ENCODE measurements around the gene SLC2A6.

The SLC2A6 gene

GRCh38 chr9:133428617-133429101 is 50.2 kb downstream of the SLC2A6 start:
- no peak for FAIRE-seq
- TF ChIP-seq POLR2A (IDR thresholded peaks at IDR 0.05; ENCODE audit: low read depth, low read length) = no peak
- DNase-seq (ENCODE audit: insufficient read length, low spot score) = no peak

- FAIRE-seq = no peak
Measured at GRCh38 chr9:133427658-133428348, 51.1 kb downstream of the SLC2A6 start.

GRCh38 chr9:133426011-133426410 is 52.9 kb downstream of the SLC2A6 start:
- DNase-seq (ENCODE audit: insufficient read length, low spot score) = no peak
- no peak for TF ChIP-seq POLR2A (IDR thresholded peaks at IDR 0.05; ENCODE audit: low read depth, low read length)
- no peak for FAIRE-seq

More at GRCh38 chr9:133427658-133428348, 51.1 kb downstream of the SLC2A6 start:
- no peak for DNase-seq (ENCODE audit: insufficient read length, low spot score)
- TF ChIP-seq POLR2A (IDR thresholded peaks at IDR 0.05; ENCODE audit: low read depth, low read length) = no peak

GRCh38 chr9:133425049-133425632 is 53.8 kb downstream of the SLC2A6 start:
- FAIRE-seq (no peak), DNase-seq (ENCODE audit: insufficient read length, low spot score) (no peak)
- TF ChIP-seq POLR2A (IDR thresholded peaks at IDR 0.05; ENCODE audit: low read depth, low read length) = no peak

GRCh38 chr9:133424187-133424586 is 54.7 kb downstream of the SLC2A6 start:
- no peak for TF ChIP-seq POLR2A (IDR thresholded peaks at IDR 0.05; ENCODE audit: low read depth, low read length)
- FAIRE-seq (no peak), DNase-seq (ENCODE audit: insufficient read length, low spot score) (no peak)

GRCh38 chr9:133423216-133423615 is 55.7 kb downstream of the SLC2A6 start:
- no peak for TF ChIP-seq POLR2A (IDR thresholded peaks at IDR 0.05; ENCODE audit: low read depth, low read length)
- FAIRE-seq = no peak
- no peak for DNase-seq (ENCODE audit: insufficient read length, low spot score)

GRCh38 chr9:133421615-133422542 is 57.0 kb downstream of the SLC2A6 start, which contains the start of gene ADAMTS13:
TSS of gene ADAMTS13 (plus strand) at chr9:133422367. CDS start at chr9:133422444, 77 bp downstream.
- no peak for TF ChIP-seq POLR2A (IDR thresholded peaks at IDR 0.05; ENCODE audit: low read depth, low read length)
- no peak for DNase-seq (ENCODE audit: insufficient read length, low spot score)
- no peak for FAIRE-seq
